CD14-positive monocyte (primary cell): ENCODE measurements around the gene KCTD7. TPM values are rescaled to one million over a fixed set of nuclear protein-coding genes. Genes with fewer than 3 reads are reported as not detected.

Experiments
- DNase-seq, 3 donors: peaks; one replicate each; pipeline ENCODE4 v3.0.0-alpha.2; 2011 to 2022
- H2AFZ ChIP-seq: 2 replicates; pipeline ENCODE4 v1.6.0; 2012; ENCODE audit warnings: mild to moderate bottlenecking, low read depth, low read length, inconsistent platforms; ENCODE audit not compliant: insufficient read depth, poor library complexity, severe bottlenecking
- H3K27ac ChIP-seq, 2 donors: 1 replicate in 1 of 2; 2 replicates in 1 of 2; pipeline ENCODE4 v1.5.1; 2012 to 2013; ENCODE audit warnings: low read length in 2 of 2, control low read depth in 1 of 2, inconsistent platforms in 1 of 2, low read depth in 1 of 2, mild to moderate bottlenecking in 1 of 2
- H3K27me3 ChIP-seq, 2 donors: one replicate each; pipeline versions ENCODE4 v1.6.0 to v1.6.1; 2011 to 2013; ENCODE audit warnings: low read length in 2 of 2; ENCODE audit not compliant: control insufficient read depth in 2 of 2, insufficient read depth in 2 of 2
- H3K36me3 ChIP-seq, 2 donors: replicated peaks in 1 of 2; 1 replicate in 1 of 2; 2 replicates in 1 of 2; pipeline versions ENCODE4 v1.5.1 to v1.6.1; 2012 to 2013; ENCODE audit warnings: low read length in 2 of 2, control low read depth in 1 of 2, inconsistent platforms in 1 of 2, mild to moderate bottlenecking in 1 of 2; ENCODE audit not compliant: insufficient read depth in 2 of 2, control insufficient read depth in 1 of 2
- H3K4me1 ChIP-seq, 2 donors: 1 replicate in 1 of 2; 2 replicates in 1 of 2; pipeline versions ENCODE4 v1.5.1 to v1.6.1; 2012 to 2013; ENCODE audit warnings: low read length in 2 of 2, control low read depth in 1 of 2, inconsistent platforms in 1 of 2, mild to moderate bottlenecking in 1 of 2, moderate library complexity in 1 of 2; ENCODE audit not compliant: insufficient read depth in 2 of 2, control insufficient read depth in 1 of 2
- H3K4me2 ChIP-seq: replicated peaks from 2 replicates; pipeline ENCODE3; 2012; ENCODE audit warnings: low read length, moderate library complexity, mild to moderate bottlenecking; ENCODE audit not compliant: poor library complexity, severe bottlenecking; ENCODE audit errors: extremely low read depth
- H3K4me3 ChIP-seq, 3 experiments: fragments of 200-600 bp in 1 of 3; sonication (generic) in 1 of 3; replicated peaks in 1 of 3; 1 replicate in 2 of 3; 2 replicates in 1 of 3; pipeline ENCODE4 v1.5.1; 2011 to 2013; ENCODE audit warnings: low read length in 3 of 3, mild to moderate bottlenecking in 3 of 3, control low read depth in 2 of 3, low read depth in 2 of 3, inconsistent platforms in 1 of 3, moderate library complexity in 1 of 3
- H3K79me2 ChIP-seq: 2 replicates; pipeline ENCODE4 v1.6.0; 2012; ENCODE audit warnings: mild to moderate bottlenecking, control low read depth, inconsistent platforms, low read length, moderate library complexity; ENCODE audit not compliant: insufficient read depth
- H3K9ac ChIP-seq: 2 replicates; pipeline ENCODE4 v1.6.0; 2017; ENCODE audit warnings: low read length, mild to moderate bottlenecking; ENCODE audit not compliant: insufficient read depth, poor library complexity, severe bottlenecking
- H3K9me3 ChIP-seq, 2 donors: replicated peaks in 1 of 2; 1 replicate in 1 of 2; 2 replicates in 1 of 2; pipeline versions ENCODE4 v1.5.1 to v1.6.1; 2012 to 2013; ENCODE audit warnings: low read length in 2 of 2, control low read depth in 1 of 2; ENCODE audit not compliant: control insufficient read depth in 1 of 2, insufficient read depth in 1 of 2
- H4K20me1 ChIP-seq: 2 replicates; pipeline ENCODE4 v1.6.0; 2012; ENCODE audit warnings: mild to moderate bottlenecking, low read length, control low read depth, moderate library complexity; ENCODE audit not compliant: insufficient read depth
- H3K27ac Mint-ChIP-seq, 7 donors: one replicate each; pipeline ENCODE4 v1.8.0; 2020; ENCODE audit warnings: mild to moderate bottlenecking in 7 of 7, mixed read lengths in 7 of 7, moderate library complexity in 6 of 7, inconsistent platforms in 2 of 7
- H3K27me3 Mint-ChIP-seq, 3 donors: one replicate each; pipeline ENCODE4 v1.8.0; 2021 to 2022; ENCODE audit warnings: low read depth in 3 of 3, mild to moderate bottlenecking in 3 of 3, mixed read lengths in 3 of 3, moderate library complexity in 3 of 3, inconsistent platforms in 1 of 3
- H3K36me3 Mint-ChIP-seq, 2 donors: one replicate each; pipeline ENCODE4 v1.8.0; 2020; ENCODE audit warnings: mixed read lengths in 2 of 2, inconsistent platforms in 1 of 2, mild to moderate bottlenecking in 1 of 2
- H3K4me1 Mint-ChIP-seq: one replicate; pipeline ENCODE4 v1.8.0; 2020; ENCODE audit warnings: mild to moderate bottlenecking, mixed read lengths
- H3K4me3 Mint-ChIP-seq, 2 donors: one replicate each; pipeline ENCODE4 v1.8.0; 2020; ENCODE audit warnings: mild to moderate bottlenecking in 2 of 2, mixed read lengths in 2 of 2, moderate library complexity in 1 of 2
- H3K9me3 Mint-ChIP-seq, 7 donors: one replicate each; pipeline ENCODE4 v1.8.0; 2020 to 2022; ENCODE audit warnings: mixed read lengths in 7 of 7, mild to moderate bottlenecking in 6 of 7, moderate library complexity in 6 of 7, inconsistent platforms in 2 of 7
- CTCF ChIP-seq: fragments of 200-600 bp; IDR thresholded peaks from one replicate; pipeline ENCODE4 v1.8.0; 2022; ENCODE audit warnings: antibody characterized with exemption, mild to moderate bottlenecking
- WGBS: methylation state at CpG from one replicate; pipeline ENCODE4 v1.1.5; 2013; ENCODE audit warnings: missing lambda C conversion rate; ENCODE audit not compliant: insufficient coverage; 5-methylcytosine and 5-hydroxymethylcytosine counted together
- intact Hi-C, 2 donors: fragments of 100-400 bp; cut with micrococcal nuclease; formaldehyde crosslinking; loops; one replicate each; pipeline versions ENCODE4 v1.15.0 to v1.15.1; 2023
- polyA plus RNA-seq, 3 donors: library from polyadenylated mRNA; depleted of rRNA in 1 of 3; unstranded in 2 of 3; stranded (reverse) in 1 of 3; fragments of 300-500 nt in 2 of 3; fragments of >200 nt in 1 of 3; fragmentation: Illumina TruSeq in 2 of 3; gene quantifications; 1 replicate in 2 of 3; 2 replicates in 1 of 3; pipeline ENCODE4 v1.2.3, GENCODE V29; 2012 to 2021

The KCTD7 gene
- polyA plus RNA-seq, 3 donors = 1.8 to 9.2 (median 2.7) TPM

GRCh38 chr7:66666313-66666952 lies 37.8 kb downstream of the KCTD7 start:
- 94% methylated on average over 7 of the region's 8 CpGs for WGBS
- peaks cover 17 to 21% of the 10 kb centered on the region in 2 donors for H3K36me3 Mint-ChIP-seq
- no peaks in the 10 kb centered on the region for H3K4me1 Mint-ChIP-seq
- no peak overlapping the region for H3K4me2 ChIP-seq
- no peak overlapping the region for H3K4me3 ChIP-seq
- H3K27me3 Mint-ChIP-seq = peaks cover 0 to 2% (median 0%) of the 10 kb centered on the region in 3 donors
- no peaks in the 10 kb centered on the region for H3K4me1 ChIP-seq
- no peak overlapping the region for H3K4me3 Mint-ChIP-seq
- H3K9me3 Mint-ChIP-seq = peaks cover 0 to 11% (median 4%) of the 10 kb centered on the region in 7 donors
- TF ChIP-seq CTCF = no peak
- H3K9ac ChIP-seq = no peak overlapping the region
- H3K9me3 ChIP-seq = peaks cover 7 to 10% of the 10 kb centered on the region in 2 donors
- H2AFZ ChIP-seq = no peak overlapping the region
- H3K36me3 ChIP-seq = peaks cover 0 to 2% of the 10 kb centered on the region in 2 donors
- no peaks in the 10 kb centered on the region for H4K20me1 ChIP-seq
- H3K27me3 ChIP-seq = no peaks in the 10 kb centered on the region
- H3K27ac Mint-ChIP-seq = peak overlapping the region in 1 of 7 donors; percentile 54
- peaks cover 9% of the 10 kb centered on the region for H3K79me2 ChIP-seq
- intact Hi-C loops = no loop called here
- no peak overlapping the region for H3K27ac ChIP-seq
- no peak for DNase-seq

GRCh38 chr7:66667023-66667728 lies 38.5 kb downstream of the KCTD7 start:
- Mint-ChIP-seq H3K27ac (peak overlapping the region in 2 of 7 donors; percentile 26 to 64), H3K9me3 (peaks cover 0 to 8% (median 3%) of the 10 kb centered on the region in 7 donors), H3K36me3 (peaks cover 17 to 21% of the 10 kb centered on the region in 2 donors), H3K4me1 (no peaks in the 10 kb centered on the region), H3K27me3 (peaks cover 0 to 2% (median 0%) of the 10 kb centered on the region in 3 donors), H3K4me3 (no peak overlapping the region)
- Histone ChIP-seq H2AFZ (no peak overlapping the region), H3K4me2 (no peak overlapping the region), H3K27ac (no peak overlapping the region), H4K20me1 (no peaks in the 10 kb centered on the region), H3K4me3 (no peak overlapping the region), H3K79me2 (peaks cover 7% of the 10 kb centered on the region), H3K36me3 (peaks cover 0 to 2% of the 10 kb centered on the region in 2 donors), H3K4me1 (no peaks in the 10 kb centered on the region), H3K27me3 (no peaks in the 10 kb centered on the region), H3K9ac (no peak overlapping the region), H3K9me3 (peaks cover 6 to 8% of the 10 kb centered on the region in 2 donors)
- no peak for TF ChIP-seq CTCF
- 97% methylated on average over 8 of the region's 11 CpGs for WGBS
- intact Hi-C loops = no loop called here
- no peak for DNase-seq
